ENCODE measurements around the gene PAX7.

PAX7 gene

GRCh38 chr1:18701183-18701582, 70.5 kb downstream of the PAX7 start:
- no peak for DNase-seq (ENCODE audit: low read depth, low spot score)

- DNase-seq (ENCODE audit: low read depth, low spot score), result no peak
These were observed 72.5 kb downstream of the PAX7 start for GRCh38 chr1:18703041-18703621.

GRCh38 chr1:18705811-18706210, 75.2 kb downstream of the PAX7 start:
- no peak for DNase-seq (ENCODE audit: low read depth, low spot score)

GRCh38 chr1:18707696-18708257, 77.1 kb downstream of the PAX7 start:
- DNase-seq (ENCODE audit: low read depth, low spot score), result no peak

- DNase-seq (ENCODE audit: low read depth, low spot score), result no peak
These were observed 79.4 kb downstream of the PAX7 start for GRCh38 chr1:18710002-18710401.

GRCh38 chr1:18711003-18711402, 80.4 kb downstream of the PAX7 start:
- no peak for DNase-seq (ENCODE audit: low read depth, low spot score)

GRCh38 chr1:18711536-18712251, 81.0 kb downstream of the PAX7 start:
- DNase-seq (ENCODE audit: low read depth, low spot score), result no peak

- no peak for DNase-seq (ENCODE audit: low read depth, low spot score)
These were observed 81.6 kb downstream of the PAX7 start for GRCh38 chr1:18712252-18712600.

GRCh38 chr1:18714404-18715175, 83.9 kb downstream of the PAX7 start:
- DNase-seq (ENCODE audit: low read depth, low spot score), result no peak

- no peak for DNase-seq (ENCODE audit: low read depth, low spot score)
These were observed 85.6 kb downstream of the PAX7 start for GRCh38 chr1:18716112-18716784.

GRCh38 chr1:18716785-18717678, 86.4 kb downstream of the PAX7 start:
- DNase-seq (ENCODE audit: low read depth, low spot score), result no peak

GRCh38 chr1:18719786-18720451, 89.3 kb downstream of the PAX7 start:
- no peak for DNase-seq (ENCODE audit: low read depth, low spot score)

GRCh38 chr1:18721041-18721440, 90.4 kb downstream of the PAX7 start:
- no peak for DNase-seq (ENCODE audit: low read depth, low spot score)

GRCh38 chr1:18721776-18722175, 91.1 kb downstream of the PAX7 start:
- DNase-seq (ENCODE audit: low read depth, low spot score), result no peak

GRCh38 chr1:18722270-18722669, 91.6 kb downstream of the PAX7 start:
- DNase-seq (ENCODE audit: low read depth, low spot score), result no peak

GRCh38 chr1:18723206-18723605, 92.6 kb downstream of the PAX7 start:
- DNase-seq (ENCODE audit: low read depth, low spot score), result no peak

- DNase-seq (ENCODE audit: low read depth, low spot score), result no peak
These were observed 93.2 kb downstream of the PAX7 start for GRCh38 chr1:18723701-18724411.

GRCh38 chr1:18724801-18725200, 94.2 kb downstream of the PAX7 start:
- no peak for DNase-seq (ENCODE audit: low read depth, low spot score)

GRCh38 chr1:18725231-18725895, 94.7 kb downstream of the PAX7 start:
- DNase-seq (ENCODE audit: low read depth, low spot score), result no peak
